ENCODE measurements around the gene RPS6KC1. TPM values are rescaled to one million over a fixed set of nuclear protein-coding genes. Genes with fewer than 3 reads are reported as not detected.
"Not testable (repeated sequence)": the region's sequence is repeated elsewhere in the genome, so short reads cannot be mapped to it uniquely, and the experiment has no call there.

Gene RPS6KC1
- total RNA-seq, 4 donors from 2014 or later, result 13.5 to 29.7 (median 22.2) TPM

GRCh38 chr1:213138391-213138790, 87.3 kb downstream of the RPS6KC1 start:
- H3K4me1 ChIP-seq, result no peaks in the 10 kb centered on the region
- H3K27me3 ChIP-seq, result no peaks in the 10 kb centered on the region
- H3K36me3 ChIP-seq, result no peaks in the 10 kb centered on the region
- DNase-seq, result no peak
- no peaks in the 10 kb centered on the region for H3K9me3 ChIP-seq
- TF ChIP-seq CTCF (IDR thresholded peaks at IDR 0.05) (no peak), POLR2A (IDR thresholded peaks at IDR 0.05) (no peak)
- H3K27ac ChIP-seq, result no peak overlapping the region
- no peak overlapping the region for H3K4me3 ChIP-seq

- Histone ChIP-seq H3K27ac (no peak overlapping the region), H3K27me3 (no peaks in the 10 kb centered on the region), H3K9me3 (no peaks in the 10 kb centered on the region), H3K4me1 (no peaks in the 10 kb centered on the region), H3K36me3 (no peaks in the 10 kb centered on the region), H3K4me3 (no peak overlapping the region)
- DNase-seq, result no peak
- TF ChIP-seq CTCF (IDR thresholded peaks at IDR 0.05) (no peak), POLR2A (IDR thresholded peaks at IDR 0.05) (no peak)
Observed at GRCh38 chr1:213138892-213139291, 87.9 kb downstream of the RPS6KC1 start.

- Histone ChIP-seq H3K4me1 (no peaks in the 10 kb centered on the region), H3K4me3 (no peak overlapping the region), H3K9me3 (no peaks in the 10 kb centered on the region), H3K27ac (no peak overlapping the region), H3K27me3 (no peaks in the 10 kb centered on the region), H3K36me3 (no peaks in the 10 kb centered on the region)
- DNase-seq, result no peak
- no peak for TF ChIP-seq POLR2A (IDR thresholded peaks at IDR 0.05)
- TF ChIP-seq CTCF (IDR thresholded peaks at IDR 0.05), result no peak
Observed at GRCh38 chr1:213148905-213149304, 97.9 kb downstream of the RPS6KC1 start.

GRCh38 chr1:213150090-213150489, 99.0 kb downstream of the RPS6KC1 start:
- not testable (repeated sequence) for H3K9me3 ChIP-seq, H3K4me1 ChIP-seq, H3K36me3 ChIP-seq, H3K27ac ChIP-seq, H3K4me3 ChIP-seq, DNase-seq, H3K27me3 ChIP-seq

GRCh38 chr1:213154056-213154685, 103.1 kb downstream of the RPS6KC1 start:
- Histone ChIP-seq H3K4me1 (no peaks in the 10 kb centered on the region), H3K36me3 (no peaks in the 10 kb centered on the region), H3K27me3 (no peaks in the 10 kb centered on the region), H3K9me3 (no peaks in the 10 kb centered on the region), H3K27ac (no peak overlapping the region), H3K4me3 (no peak overlapping the region)
- no peak for DNase-seq
- TF ChIP-seq CTCF (IDR thresholded peaks at IDR 0.05) (no peak), POLR2A (IDR thresholded peaks at IDR 0.05) (no peak)

GRCh38 chr1:213159376-213159775, 108.3 kb downstream of the RPS6KC1 start:
- Histone ChIP-seq H3K36me3 (no peaks in the 10 kb centered on the region), H3K4me3 (no peak overlapping the region), H3K27ac (no peak overlapping the region), H3K27me3 (no peaks in the 10 kb centered on the region), H3K9me3 (no peaks in the 10 kb centered on the region), H3K4me1 (no peaks in the 10 kb centered on the region)
- no peak for DNase-seq
- TF ChIP-seq POLR2A (IDR thresholded peaks at IDR 0.05), result no peak
- no peak for TF ChIP-seq CTCF (IDR thresholded peaks at IDR 0.05)

GRCh38 chr1:213160442-213160841, 109.4 kb downstream of the RPS6KC1 start:
- H3K4me1 ChIP-seq, H3K27me3 ChIP-seq, H3K27ac ChIP-seq, H3K4me3 ChIP-seq, H3K9me3 ChIP-seq, H3K36me3 ChIP-seq, DNase-seq: not testable (repeated sequence)

All from Peyer's patch (tissue), 4 donors.